GM23248 (cell line): ENCODE results near the gene C3orf49.

ENCODE experiments used
- EZH2 ChIP-seq: fragments of 200-600 bp; sonication (generic); IDR thresholded peaks from 2 replicates; pipeline ENCODE4 v1.6.1; 2018; ENCODE audit warnings: antibody characterized with exemption, mild to moderate bottlenecking; ENCODE audit not compliant: insufficient read depth, poor library complexity, severe bottlenecking
- EZH2phosphoT487 ChIP-seq: fragments of 200-600 bp; sonication (generic); IDR thresholded peaks from 2 replicates; pipeline ENCODE4 v1.6.1; 2018; ENCODE audit warnings: antibody characterized with exemption, moderate library complexity, mild to moderate bottlenecking, low read depth; ENCODE audit not compliant: insufficient read depth

GRCh38 chr3:63864965-63865327, 45.8 kb downstream of the C3orf49 start:
- TF ChIP-seq EZH2 (no peak), EZH2phosphoT487 (no peak)
